Trophoblast cell (in vitro differentiated cells and primary cell): ENCODE results near the gene TUBGCP5.

Experiments
- DNase-seq, 2 donors: peaks; one replicate each; pipeline ENCODE4 v3.0.0-alpha.2; 2016
- H2AFZ ChIP-seq: 2 replicates; pipeline ENCODE4 v1.6.1; 2013; ENCODE audit warnings: low read length, moderate library complexity, mild to moderate bottlenecking; ENCODE audit not compliant: insufficient read depth, poor library complexity
- H2AK5ac ChIP-seq: 2 replicates; pipeline ENCODE4 v1.6.1; 2013; ENCODE audit warnings: mild to moderate bottlenecking, low read length
- H2BK120ac ChIP-seq: 2 replicates; pipeline ENCODE4 v1.6.1; 2013; ENCODE audit warnings: low read length, mild to moderate bottlenecking, moderate library complexity; ENCODE audit not compliant: insufficient read depth, poor library complexity
- H2BK12ac ChIP-seq: 2 replicates; pipeline ENCODE4 v1.6.1; 2013; ENCODE audit warnings: mild to moderate bottlenecking, low read length, moderate library complexity
- H2BK5ac ChIP-seq: 2 replicates; pipeline ENCODE4 v1.6.1; 2013; ENCODE audit warnings: low read length, low read depth, moderate library complexity, mild to moderate bottlenecking; ENCODE audit not compliant: poor library complexity
- H3K14ac ChIP-seq: 2 replicates; pipeline ENCODE4 v1.6.1; 2013; ENCODE audit warnings: mild to moderate bottlenecking, low read length
- H3K18ac ChIP-seq: 2 replicates; pipeline ENCODE4 v1.6.1; 2013; ENCODE audit warnings: mild to moderate bottlenecking, low read length
- H3K23ac ChIP-seq: 2 replicates; pipeline ENCODE4 v1.6.1; 2013; ENCODE audit warnings: low read length
- H3K27ac ChIP-seq: 2 replicates; pipeline ENCODE4 v1.5.1; 2013; ENCODE audit warnings: low read depth, mild to moderate bottlenecking, inconsistent platforms, low read length, moderate library complexity
- H3K27me3 ChIP-seq: 2 replicates; pipeline ENCODE4 v1.6.1; 2013; ENCODE audit warnings: inconsistent platforms, mild to moderate bottlenecking, low read length, moderate library complexity; ENCODE audit not compliant: insufficient read depth
- H3K36me3 ChIP-seq, 2 experiments: 1 replicate in 1 of 2; 2 replicates in 1 of 2; pipeline ENCODE4 v1.6.1; 2013; ENCODE audit warnings: low read length in 2 of 2, mild to moderate bottlenecking in 2 of 2, moderate library complexity in 1 of 2; ENCODE audit not compliant: insufficient read depth in 2 of 2, control insufficient read depth in 1 of 2
- H3K4ac ChIP-seq: 2 replicates; pipeline ENCODE4 v1.6.1; 2013; ENCODE audit warnings: low read depth, mild to moderate bottlenecking, low read length, moderate library complexity
- H3K4me1 ChIP-seq, 2 experiments: 1 replicate in 1 of 2; 2 replicates in 1 of 2; pipeline ENCODE4 v1.6.1; 2013; ENCODE audit warnings: low read length in 2 of 2, mild to moderate bottlenecking in 2 of 2, moderate library complexity in 1 of 2; ENCODE audit not compliant: insufficient read depth in 2 of 2, control insufficient read depth in 1 of 2
- H3K4me2 ChIP-seq: 2 replicates; pipeline ENCODE4 v1.6.1; 2013; ENCODE audit warnings: inconsistent platforms, mild to moderate bottlenecking, low read length, moderate library complexity
- H3K4me3 ChIP-seq: 2 replicates; pipeline ENCODE4 v1.5.1; 2013; ENCODE audit warnings: mild to moderate bottlenecking, low read depth, low read length, inconsistent platforms
- H3K79me1 ChIP-seq: one replicate; pipeline ENCODE4 v1.6.1; 2013; ENCODE audit warnings: low read length
- H3K79me2 ChIP-seq: 2 replicates; pipeline ENCODE4 v1.6.1; 2013; ENCODE audit warnings: low read length, mild to moderate bottlenecking; ENCODE audit not compliant: control insufficient read depth, insufficient read depth, poor library complexity
- H3K9ac ChIP-seq: 2 replicates; pipeline ENCODE4 v1.6.1; 2013; ENCODE audit warnings: mild to moderate bottlenecking, low read length
- H3K9me3 ChIP-seq: 2 replicates; pipeline ENCODE4 v1.6.1; 2013; ENCODE audit warnings: low read depth, mild to moderate bottlenecking, control low read depth, inconsistent platforms, low read length; ENCODE audit not compliant: insufficient read depth
- H4K12ac ChIP-seq: 2 replicates; pipeline ENCODE4 v1.6.1; 2013; ENCODE audit warnings: low read depth, mild to moderate bottlenecking, low read length, moderate library complexity
- H4K8ac ChIP-seq: 2 replicates; pipeline ENCODE4 v1.6.1; 2013; ENCODE audit warnings: low read depth, mild to moderate bottlenecking, low read length, moderate library complexity
- H4K91ac ChIP-seq: one replicate; pipeline ENCODE4 v1.6.1; 2013; ENCODE audit warnings: low read depth, mild to moderate bottlenecking, low read length, moderate library complexity
- WGBS: extraction: QIAGEN DNeasy Blood & Tissue Kit; methylation state at CpG from one replicate; pipeline ENCODE4 v1.1.7; 2013; ENCODE audit warnings: missing lambda C conversion rate; ENCODE audit not compliant: insufficient read length, insufficient coverage; ENCODE audit errors: extremely low coverage; 5-methylcytosine and 5-hydroxymethylcytosine counted together

TUBGCP5 gene

DNA sequence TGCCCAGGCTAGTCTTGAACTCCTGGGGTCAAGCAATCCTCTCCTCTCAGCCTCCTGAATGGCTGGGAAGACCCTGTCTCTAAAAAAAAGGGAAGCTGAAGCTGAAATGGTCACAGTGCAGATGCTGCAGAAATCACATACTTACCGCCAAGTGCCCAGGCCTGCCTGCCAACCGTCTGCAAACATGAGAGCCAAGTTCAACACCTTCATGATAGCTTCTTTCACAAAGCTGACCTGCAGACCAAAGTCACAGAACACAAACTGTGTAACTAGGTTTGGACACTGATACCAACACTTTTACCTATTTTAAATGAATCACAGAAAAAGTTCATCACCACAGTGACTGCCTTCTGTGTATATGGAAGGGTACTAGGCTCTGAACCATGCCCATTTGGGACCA, 36.4 kb downstream of the TUBGCP5 start:
- Histone ChIP-seq H3K79me2 (no peaks in the 10 kb centered on the region), H4K91ac (no peak overlapping the region), H3K14ac (no peak overlapping the region), H3K23ac (no peak overlapping the region), H3K4me1 (no peaks in the 10 kb centered on the region), H4K12ac (no peak overlapping the region), H4K8ac (no peak overlapping the region), H3K4me3 (no peak overlapping the region), H3K36me3 (peaks cover 33 to 44% of the 10 kb centered on the region in 2 experiments), H3K27me3 (no peaks in the 10 kb centered on the region), H3K79me1 (no peaks in the 10 kb centered on the region), H2AK5ac (no peak overlapping the region), H3K9ac (no peak overlapping the region), H2BK120ac (no peak overlapping the region), H2AFZ (no peak overlapping the region), H2BK5ac (no peak overlapping the region), H3K27ac (no peak overlapping the region), H3K4me2 (no peak overlapping the region), H3K18ac (no peak overlapping the region), H3K4ac (no peak overlapping the region), H3K9me3 (no peaks in the 10 kb centered on the region), H2BK12ac (no peak overlapping the region)
- WGBS: no CpG with 5 or more reads among the region's 2 CpGs
- DNase-seq: no peak

DNA sequence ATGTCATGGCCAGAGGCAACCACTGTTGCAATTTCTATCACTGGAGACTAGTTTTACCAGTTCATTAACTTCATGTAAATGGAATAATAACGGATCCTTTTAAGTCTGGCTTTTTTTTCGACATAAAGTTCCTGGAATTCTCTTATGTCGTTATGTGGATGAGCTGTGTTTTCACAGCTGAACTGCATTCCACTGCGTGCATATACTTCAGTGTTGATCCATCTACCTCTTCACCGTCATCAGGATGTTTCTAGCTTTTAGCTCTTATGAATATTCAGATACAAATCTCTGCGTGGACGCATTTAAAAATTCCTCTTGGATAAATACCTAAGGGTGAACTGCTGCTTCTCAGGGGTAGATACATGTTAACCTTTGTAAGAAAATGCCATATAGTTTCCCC, 43.6 kb downstream of the TUBGCP5 start:
- no CpG with 5 or more reads among the region's 7 CpGs for WGBS
- Histone ChIP-seq H2AK5ac (no peak overlapping the region), H3K36me3 (peaks cover 6 to 23% of the 10 kb centered on the region in 2 experiments), H3K23ac (no peak overlapping the region), H3K27me3 (no peaks in the 10 kb centered on the region), H3K27ac (no peak overlapping the region), H3K4me2 (no peak overlapping the region), H2AFZ (no peak overlapping the region), H3K18ac (no peak overlapping the region), H3K4ac (no peak overlapping the region), H3K14ac (no peak overlapping the region), H2BK5ac (no peak overlapping the region), H4K8ac (no peak overlapping the region), H4K91ac (no peak overlapping the region), H3K79me2 (no peaks in the 10 kb centered on the region), H3K79me1 (no peaks in the 10 kb centered on the region), H3K4me1 (peaks cover 4 to 8% of the 10 kb centered on the region in 2 experiments), H3K9me3 (no peaks in the 10 kb centered on the region), H2BK120ac (no peak overlapping the region), H3K4me3 (no peak overlapping the region), H2BK12ac (no peak overlapping the region), H4K12ac (no peak overlapping the region), H3K9ac (no peak overlapping the region)
- peak; percentile 92 to 99 for DNase-seq

DNA sequence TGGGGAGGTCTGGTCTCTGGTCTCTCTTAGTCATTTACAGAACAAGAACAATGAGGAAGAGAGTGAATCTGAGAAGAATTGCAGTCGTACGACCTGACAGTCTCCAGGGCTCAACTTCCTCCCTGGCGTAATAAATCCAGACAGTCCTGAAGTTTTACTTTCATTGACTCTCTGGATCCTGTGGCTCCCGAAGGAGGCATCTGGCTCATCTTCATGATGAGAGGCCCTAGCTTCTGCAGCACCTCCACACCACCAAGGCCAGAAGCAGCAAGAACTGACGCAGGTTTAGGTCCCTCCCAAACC, 47.4 kb downstream of the TUBGCP5 start:
- Histone ChIP-seq H2AK5ac (no peak overlapping the region), H3K4me1 (peaks cover 4 to 11% of the 10 kb centered on the region in 2 experiments), H4K8ac (no peak overlapping the region), H2BK12ac (no peak overlapping the region), H2AFZ (no peak overlapping the region), H3K36me3 (peaks cover 0 to 13% of the 10 kb centered on the region in 2 experiments), H3K27ac (no peak overlapping the region), H2BK5ac (no peak overlapping the region), H3K4me3 (no peak overlapping the region), H3K14ac (no peak overlapping the region), H4K12ac (no peak overlapping the region), H3K4ac (no peak overlapping the region), H2BK120ac (no peak overlapping the region), H3K79me2 (no peaks in the 10 kb centered on the region), H3K18ac (no peak overlapping the region), H3K79me1 (no peaks in the 10 kb centered on the region), H4K91ac (no peak overlapping the region), H3K23ac (no peak overlapping the region), H3K27me3 (no peaks in the 10 kb centered on the region), H3K4me2 (no peak overlapping the region), H3K9ac (no peak overlapping the region), H3K9me3 (no peaks in the 10 kb centered on the region)
- no peak for DNase-seq
- WGBS: no CpG with 5 or more reads among the region's 5 CpGs

DNA sequence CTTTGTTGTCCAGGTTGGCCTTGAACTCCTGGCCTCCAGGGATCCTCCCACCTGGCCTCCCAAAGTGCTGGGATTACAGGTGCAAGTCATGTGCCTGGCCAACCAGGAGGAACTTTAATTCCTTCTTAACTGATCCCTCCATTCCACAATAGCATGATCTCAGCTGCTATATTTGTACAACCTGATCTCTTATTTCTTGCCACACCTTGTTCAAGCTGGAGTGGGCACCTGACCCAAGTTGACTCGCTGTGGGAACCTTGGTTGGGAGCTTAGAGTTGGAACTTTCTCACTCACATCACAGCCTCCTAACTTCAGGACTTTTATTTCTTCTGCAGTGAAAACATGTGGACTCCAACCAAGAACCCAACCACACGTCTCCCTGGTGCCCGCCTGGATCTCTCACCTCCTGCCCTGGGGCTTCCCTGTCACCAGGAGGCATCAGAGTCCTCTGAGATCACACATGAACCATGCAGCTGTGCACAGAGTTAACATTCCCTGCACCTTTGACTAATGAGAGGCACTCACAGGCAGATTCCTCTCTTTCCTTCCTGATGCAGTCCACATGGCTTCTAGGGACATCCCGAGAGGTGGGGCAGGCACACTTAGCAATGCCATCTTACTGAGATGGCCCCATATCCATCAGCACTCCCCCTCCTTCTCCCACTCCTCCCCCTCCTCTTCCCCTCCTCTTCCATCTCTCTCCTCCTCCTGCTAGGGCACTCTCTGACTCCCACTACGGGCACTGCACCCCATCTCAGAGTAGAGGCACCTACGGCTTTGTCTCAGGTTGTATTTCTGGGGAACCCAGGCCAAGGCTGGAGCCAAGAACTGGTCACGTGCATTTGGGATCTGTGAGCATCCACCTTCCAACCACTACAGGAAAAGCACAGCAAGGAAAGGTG, 49.5 kb downstream of the TUBGCP5 start:
- no peaks in the 10 kb centered on the region for H3K27me3 ChIP-seq
- H3K23ac ChIP-seq: no peak overlapping the region
- H4K8ac ChIP-seq: no peak overlapping the region
- H3K79me2 ChIP-seq: no peaks in the 10 kb centered on the region
- H2BK120ac ChIP-seq: no peak overlapping the region
- H3K9me3 ChIP-seq: no peaks in the 10 kb centered on the region
- no peak overlapping the region for H3K4me3 ChIP-seq
- H2AK5ac ChIP-seq: no peak overlapping the region
- no peak overlapping the region for H2BK12ac ChIP-seq
- H4K91ac ChIP-seq: no peak overlapping the region
- H3K14ac ChIP-seq: no peak overlapping the region
- no peak overlapping the region for H3K4me2 ChIP-seq
- DNase-seq: peak; percentile 91 to 95
- H3K79me1 ChIP-seq: no peaks in the 10 kb centered on the region
- no peak overlapping the region for H4K12ac ChIP-seq
- WGBS: no CpG with 5 or more reads among the region's 7 CpGs
- no peak overlapping the region for H3K9ac ChIP-seq
- H3K4ac ChIP-seq: no peak overlapping the region
- H3K18ac ChIP-seq: no peak overlapping the region
- peaks cover 0 to 5% of the 10 kb centered on the region in 2 experiments for H3K36me3 ChIP-seq
- peaks cover 4 to 11% of the 10 kb centered on the region in 2 experiments for H3K4me1 ChIP-seq
- H2AFZ ChIP-seq: no peak overlapping the region
- no peak overlapping the region for H3K27ac ChIP-seq
- H2BK5ac ChIP-seq: no peak overlapping the region
